Stimulated activated CD8-positive, alpha-beta memory T cell treated with anti-CD3 and anti-CD28 coated beads, Interleukin-2, amount 100 ng/mL, for 1 hour (primary cell): ENCODE results near the gene TBX1.
"Not testable (repeated sequence)": the region's sequence is repeated elsewhere in the genome, so short reads cannot be mapped to it uniquely, and the experiment has no call there.

Source experiments
- DNase-seq, 2 donors: peaks; one replicate each; pipeline ENCODE4 v3.0.0-alpha.2; 2020; ENCODE audit warnings: low read depth in 2 of 2

Gene TBX1

GRCh38 chr22:19784384-19785175 is 24.0 kb downstream of the TBX1 start:
- no peak for DNase-seq

GRCh38 chr22:19785461-19786263 is 25.1 kb downstream of the TBX1 start:
- DNase-seq: no peak

- DNase-seq: no peak
Measured at GRCh38 chr22:19786264-19786585, 25.6 kb downstream of the TBX1 start.

- no peak for DNase-seq
Measured at GRCh38 chr22:19786959-19787848, 26.6 kb downstream of the TBX1 start.

- no peak for DNase-seq
Measured at GRCh38 chr22:19787849-19788141, 27.2 kb downstream of the TBX1 start.

GRCh38 chr22:19788661-19789225 is 28.2 kb downstream of the TBX1 start:
- DNase-seq: no peak

GRCh38 chr22:19789406-19789805 is 28.8 kb downstream of the TBX1 start:
- no peak for DNase-seq

- DNase-seq: no peak
Measured at GRCh38 chr22:19789828-19790227, 29.2 kb downstream of the TBX1 start.

- DNase-seq: no peak
Measured at GRCh38 chr22:19791243-19791642, 30.7 kb downstream of the TBX1 start.

GRCh38 chr22:19791894-19792293 is 31.3 kb downstream of the TBX1 start:
- no peak for DNase-seq

- not testable (repeated sequence) for DNase-seq
Measured at GRCh38 chr22:19792383-19792896, 31.9 kb downstream of the TBX1 start.

- no peak for DNase-seq
Measured at GRCh38 chr22:19793161-19793560, 32.6 kb downstream of the TBX1 start.

GRCh38 chr22:19793661-19794310 is 33.2 kb downstream of the TBX1 start:
- no peak for DNase-seq

GRCh38 chr22:19795617-19796008 is 35.0 kb downstream of the TBX1 start:
- no peak for DNase-seq

- DNase-seq: no peak
Measured at GRCh38 chr22:19796160-19796559, 35.6 kb downstream of the TBX1 start.

- no peak for DNase-seq
Measured at GRCh38 chr22:19797086-19798002, 36.8 kb downstream of the TBX1 start.

- no peak for DNase-seq
Measured at GRCh38 chr22:19798003-19798665, 37.6 kb downstream of the TBX1 start.

GRCh38 chr22:19798891-19799293 is 38.3 kb downstream of the TBX1 start:
- no peak for DNase-seq

GRCh38 chr22:19799322-19800190 is 39.0 kb downstream of the TBX1 start:
- DNase-seq: no peak
